Loucy (cell line): ENCODE data around the gene S100A9.

Experiments
- H2AFZ ChIP-seq: fragments of 200-600 bp; sonication (generic); 2 replicates; pipeline ENCODE4 v1.6.0; 2016; ENCODE audit warnings: antibody characterized with exemption, mild to moderate bottlenecking, low read length, moderate library complexity
- H3F3A ChIP-seq: fragments of 200-600 bp; 2 replicates; pipeline ENCODE4 v1.6.0; 2016; ENCODE audit warnings: antibody characterized with exemption, low read depth, mild to moderate bottlenecking
- H3K27me3 ChIP-seq: fragments of 200-600 bp; sonication (generic); 2 replicates; pipeline ENCODE4 v1.6.1; 2014; ENCODE audit warnings: low read length, mild to moderate bottlenecking; ENCODE audit not compliant: insufficient read depth, poor library complexity, severe bottlenecking
- H3K36me3 ChIP-seq: fragments of 200-600 bp; sonication (generic); 2 replicates; pipeline ENCODE4 v1.6.1; 2016; ENCODE audit warnings: low read length; ENCODE audit not compliant: insufficient read depth
- H3K4me1 ChIP-seq: fragments of 200-600 bp; sonication (generic); 2 replicates; pipeline ENCODE4 v1.5.1; 2014; ENCODE audit warnings: low read length, mild to moderate bottlenecking; ENCODE audit not compliant: insufficient read depth, poor library complexity, severe bottlenecking
- H3K4me2 ChIP-seq: fragments of 200-600 bp; sonication (generic); 2 replicates; pipeline ENCODE4 v1.6.0; 2014; ENCODE audit warnings: antibody characterized with exemption, low read length, low read depth, mild to moderate bottlenecking; ENCODE audit not compliant: poor library complexity, severe bottlenecking
- H3K4me3 ChIP-seq: fragments of 200-600 bp; sonication (generic); 2 replicates; pipeline ENCODE4 v1.5.1; 2014; ENCODE audit warnings: low read length, mild to moderate bottlenecking, mixed read lengths; ENCODE audit not compliant: poor library complexity, severe bottlenecking
- H3K79me2 ChIP-seq: fragments of 200-600 bp; sonication (generic); 2 replicates; pipeline ENCODE4 v1.6.1; 2014; ENCODE audit warnings: low read length; ENCODE audit not compliant: insufficient read depth
- H3K9ac ChIP-seq: fragments of 200-600 bp; sonication (generic); 2 replicates; pipeline ENCODE4 v1.6.0; 2014; ENCODE audit warnings: mild to moderate bottlenecking, low read depth, low read length, moderate library complexity; ENCODE audit not compliant: poor library complexity, severe bottlenecking
- H3K9me2 ChIP-seq: fragments of 200-600 bp; sonication (generic); replicated peaks from 2 replicates; pipeline ENCODE4 v1.6.1; 2016; ENCODE audit warnings: low read depth, low read length, mixed read lengths
- H3K9me3 ChIP-seq: fragments of 200-600 bp; sonication (generic); 2 replicates; pipeline ENCODE4 v1.6.1; 2014; ENCODE audit warnings: mild to moderate bottlenecking, antibody characterized with exemption, low read length, low read depth; ENCODE audit not compliant: insufficient read depth
- H4K20me1 ChIP-seq: fragments of 200-600 bp; sonication (generic); 2 replicates; pipeline ENCODE4 v1.6.0; 2014; ENCODE audit warnings: antibody characterized with exemption, low read length, mild to moderate bottlenecking; ENCODE audit not compliant: insufficient read depth, poor library complexity, severe bottlenecking
- CTCF ChIP-seq: fragments of 200-600 bp; sonication (generic); conservative IDR thresholded peaks from 2 replicates; pipeline ENCODE4 v1.5.1; 2014; ENCODE audit warnings: mild to moderate bottlenecking, antibody characterized with exemption, low read length
- EZH2phosphoT487 ChIP-seq: fragments of 200-600 bp; IDR thresholded peaks from 2 replicates; pipeline ENCODE4 v1.6.1; 2018; ENCODE audit warnings: antibody characterized with exemption, mild to moderate bottlenecking, moderate library complexity, borderline replicate concordance

The S100A9 gene

GRCh38 chr1:153371231-153371630 lies 13.6 kb downstream of the S100A9 start:
- Histone ChIP-seq H3K9me2 (no peaks in the 10 kb centered on the region), H4K20me1 (no peaks in the 10 kb centered on the region), H3K4me2 (no peak overlapping the region), H3K79me2 (no peaks in the 10 kb centered on the region), H2AFZ (no peak overlapping the region), H3K36me3 (no peaks in the 10 kb centered on the region), H3K9ac (no peak overlapping the region), H3K27me3 (peaks cover 4% of the 10 kb centered on the region), H3K4me1 (no peaks in the 10 kb centered on the region), H3K4me3 (no peak overlapping the region), H3F3A (no peaks in the 10 kb centered on the region), H3K9me3 (no peaks in the 10 kb centered on the region)
- TF ChIP-seq CTCF (no peak), EZH2phosphoT487 (no peak)

- no peaks in the 10 kb centered on the region for H3K9me3 ChIP-seq
- H3F3A ChIP-seq = no peaks in the 10 kb centered on the region
- no peaks in the 10 kb centered on the region for H3K27me3 ChIP-seq
- no peak overlapping the region for H2AFZ ChIP-seq
- H3K4me1 ChIP-seq = no peaks in the 10 kb centered on the region
- no peaks in the 10 kb centered on the region for H3K9me2 ChIP-seq
- no peak overlapping the region for H3K4me3 ChIP-seq
- H3K36me3 ChIP-seq = no peaks in the 10 kb centered on the region
- H3K4me2 ChIP-seq = no peak overlapping the region
- TF ChIP-seq EZH2phosphoT487 (no peak), CTCF (no peak)
- no peaks in the 10 kb centered on the region for H3K79me2 ChIP-seq
- no peak overlapping the region for H3K9ac ChIP-seq
- no peaks in the 10 kb centered on the region for H4K20me1 ChIP-seq
These were observed 14.9 kb downstream of the S100A9 start for GRCh38 chr1:153372571-153372970.

- Histone ChIP-seq H4K20me1 (no peaks in the 10 kb centered on the region), H3F3A (no peaks in the 10 kb centered on the region), H3K36me3 (no peaks in the 10 kb centered on the region), H3K4me1 (no peaks in the 10 kb centered on the region), H3K9me3 (no peaks in the 10 kb centered on the region), H2AFZ (no peak overlapping the region), H3K79me2 (no peaks in the 10 kb centered on the region), H3K4me3 (no peak overlapping the region), H3K27me3 (no peaks in the 10 kb centered on the region), H3K9ac (no peak overlapping the region), H3K4me2 (no peak overlapping the region), H3K9me2 (no peaks in the 10 kb centered on the region)
- TF ChIP-seq EZH2phosphoT487 = no peak
- no peak for TF ChIP-seq CTCF
These were observed 16.4 kb downstream of the S100A9 start for GRCh38 chr1:153374071-153374470.
